HG03558 (cell line): ENCODE results near the gene RNF112.
"Not testable (repeated sequence)": the region's sequence is repeated elsewhere in the genome, so short reads cannot be mapped to it uniquely, and the experiment has no call there.

Experiments used
- ATAC-seq: cut with Tn5 transposase; IDR thresholded peaks from one replicate; pipeline ENCODE4 v1.9.1; 2021; ENCODE audit warnings: moderate number of reproducible peaks; ENCODE audit not compliant: unreplicated experiment; ENCODE audit errors: extremely low read depth

Gene RNF112

DNA sequence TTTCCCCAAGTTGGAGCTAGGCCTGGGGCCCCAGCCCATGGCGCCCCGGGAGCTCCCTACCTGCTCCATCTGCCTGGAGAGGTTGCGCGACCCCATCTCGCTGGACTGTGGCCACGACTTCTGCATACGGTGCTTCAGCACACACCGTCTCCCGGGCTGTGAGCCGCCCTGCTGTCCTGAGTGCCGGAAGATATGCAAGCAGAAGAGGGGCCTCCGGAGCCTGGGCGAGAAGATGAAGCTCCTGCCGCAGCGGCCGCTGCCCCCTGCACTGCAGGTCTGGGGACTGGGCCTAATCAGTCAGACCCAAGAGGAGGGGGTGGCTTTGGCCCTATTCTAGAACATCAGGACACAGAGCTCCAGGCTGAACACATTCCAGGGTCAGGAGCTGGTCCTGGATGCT lies 1.5 kb downstream of the RNF112 start:
- no peak for ATAC-seq

DNA sequence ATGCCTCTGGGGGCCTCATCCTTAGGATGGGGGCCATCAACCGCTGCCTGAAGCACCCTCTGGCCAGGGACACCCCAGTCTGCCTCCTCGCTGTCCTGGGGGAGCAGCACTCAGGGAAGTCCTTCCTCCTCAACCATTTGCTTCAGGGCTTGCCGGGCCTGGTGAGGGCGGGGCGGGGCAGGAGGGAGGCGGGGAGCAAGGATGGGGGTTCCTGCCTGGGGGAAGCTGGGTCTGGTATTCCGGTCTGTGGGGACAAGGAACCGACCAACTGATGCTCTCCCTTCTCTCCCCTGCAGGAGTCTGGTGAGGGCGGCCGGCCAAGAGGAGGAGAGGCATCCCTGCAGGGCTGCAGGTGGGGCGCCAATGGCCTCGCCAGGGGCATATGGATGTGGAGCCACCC lies 2.0 kb downstream of the RNF112 start:
- no peak for ATAC-seq

DNA sequence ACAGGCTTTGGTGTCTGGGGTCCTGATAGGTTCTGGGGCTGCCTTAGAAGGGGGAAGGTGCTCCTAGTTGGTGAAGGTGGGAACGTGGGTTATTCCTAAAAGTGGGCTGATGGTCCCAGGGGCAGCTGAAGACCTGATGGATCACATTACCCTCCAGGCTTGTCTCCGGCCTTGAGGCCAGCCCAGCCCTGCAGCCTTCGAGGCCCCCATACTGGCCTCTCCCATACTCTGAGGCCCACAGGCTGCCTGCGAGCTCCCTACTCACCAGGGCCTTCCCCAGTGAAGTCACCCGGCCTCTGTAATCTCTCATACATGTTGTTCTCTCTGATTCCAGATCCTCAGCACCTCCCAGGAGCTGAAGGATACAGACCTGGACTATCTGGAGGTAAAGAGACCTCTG lies 2.7 kb downstream of the RNF112 start:
- no peak for ATAC-seq

DNA sequence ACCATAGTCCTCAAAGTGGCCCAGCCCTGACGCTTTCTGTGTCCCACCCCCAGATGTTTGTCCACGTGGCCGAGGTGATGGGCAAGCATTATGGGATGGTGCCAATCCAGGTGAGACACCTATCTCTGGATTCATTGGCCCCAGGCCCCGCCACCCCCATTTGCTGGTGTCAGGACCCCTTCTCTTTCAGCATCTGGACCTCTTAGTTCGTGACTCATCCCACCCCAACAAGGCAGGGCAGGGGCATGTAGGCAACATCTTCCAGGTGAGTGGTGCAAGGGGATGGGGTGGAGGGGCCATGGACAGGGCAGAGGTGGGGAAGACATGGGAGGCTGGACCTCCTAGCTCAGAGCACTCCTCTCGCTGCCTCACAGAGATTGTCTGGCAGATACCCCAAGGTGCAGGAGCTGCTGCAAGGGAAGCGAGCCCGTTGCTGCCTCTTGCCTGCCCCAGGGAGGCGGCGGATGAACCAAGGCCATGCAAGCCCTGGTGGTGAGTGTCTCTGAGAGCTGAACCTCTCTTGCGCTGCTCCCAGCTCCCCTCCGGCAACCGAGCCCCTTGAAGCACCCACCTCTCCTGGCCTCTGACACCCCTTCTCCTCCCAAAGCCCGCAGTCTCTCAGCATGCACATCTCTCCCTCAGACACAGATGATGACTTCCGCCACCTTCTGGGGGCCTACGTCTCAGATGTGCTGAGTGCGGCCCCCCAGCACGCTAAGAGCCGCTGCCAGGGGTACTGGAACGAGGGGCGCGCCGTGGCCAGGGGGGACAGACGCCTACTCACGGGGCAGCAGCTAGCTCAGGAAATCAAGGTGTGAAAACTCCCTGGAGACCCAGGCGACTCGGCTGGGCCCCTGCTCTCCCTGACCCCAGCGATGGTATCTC lies 3.6 kb downstream of the RNF112 start:
- no peak for ATAC-seq

DNA sequence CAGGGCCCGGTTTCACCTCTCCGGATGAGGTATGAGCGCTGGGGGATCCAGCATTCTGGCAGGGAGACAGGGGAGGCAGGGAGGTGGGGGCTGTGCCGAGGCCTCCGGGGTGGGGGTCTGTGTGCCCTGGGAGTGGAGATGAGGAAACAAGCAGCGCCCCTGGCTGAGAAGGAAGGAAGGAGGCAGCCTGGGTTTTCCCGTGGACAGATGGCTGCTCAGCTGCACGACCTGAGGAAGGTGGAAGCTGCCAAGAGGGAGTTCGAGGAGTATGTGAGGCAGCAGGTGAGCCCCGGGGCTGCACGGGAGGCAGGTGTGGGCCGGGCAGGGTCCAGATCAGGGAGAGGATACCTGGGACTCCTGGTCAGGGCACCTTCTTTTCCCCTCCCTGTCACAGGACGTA lies 4.3 kb downstream of the RNF112 start:
- ATAC-seq = no peak

DNA sequence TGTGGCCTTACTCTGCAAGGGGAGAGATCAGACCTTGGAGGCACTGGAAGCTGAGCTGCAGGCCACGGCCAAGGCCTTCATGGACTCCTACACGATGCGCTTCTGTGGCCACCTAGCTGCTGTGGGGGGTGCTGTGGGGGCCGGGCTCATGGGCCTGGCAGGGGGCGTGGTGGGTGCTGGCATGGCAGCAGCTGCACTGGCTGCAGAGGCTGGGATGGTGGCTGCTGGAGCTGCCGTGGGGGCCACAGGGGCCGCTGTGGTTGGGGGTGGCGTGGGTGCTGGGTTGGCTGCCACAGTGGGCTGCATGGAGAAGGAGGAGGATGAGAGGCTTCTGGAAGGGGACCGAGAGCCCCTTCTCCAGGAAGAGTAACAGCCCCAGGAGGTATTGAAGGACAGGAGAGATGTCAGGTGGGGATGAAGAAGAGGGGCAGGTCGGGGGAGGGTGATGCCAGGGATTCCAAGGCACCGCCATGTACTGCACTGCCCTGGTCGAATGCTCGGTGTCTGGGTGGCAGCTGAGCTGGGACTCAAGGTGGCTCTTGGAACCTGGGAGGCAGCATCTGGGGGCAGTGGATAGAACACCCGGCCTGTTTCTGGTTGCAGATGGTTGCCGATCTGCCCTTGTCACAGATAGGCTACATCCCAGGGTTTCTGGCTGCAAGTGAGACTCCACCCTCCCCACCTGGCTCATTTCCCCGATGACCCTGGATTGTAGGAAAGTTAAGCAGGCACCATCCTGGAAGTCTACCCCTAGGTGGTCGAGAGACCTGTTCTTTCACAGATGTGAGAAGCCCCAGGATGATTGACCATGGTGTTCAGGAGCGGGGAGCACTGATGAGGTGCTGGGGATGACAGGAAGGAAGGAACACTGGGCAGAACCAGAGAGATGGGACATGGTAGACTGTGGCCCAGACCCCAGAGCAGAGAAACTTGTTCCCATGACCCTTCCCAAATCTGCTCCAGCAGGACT lies 5.1 kb downstream of the RNF112 start:
- ATAC-seq = no peak

DNA sequence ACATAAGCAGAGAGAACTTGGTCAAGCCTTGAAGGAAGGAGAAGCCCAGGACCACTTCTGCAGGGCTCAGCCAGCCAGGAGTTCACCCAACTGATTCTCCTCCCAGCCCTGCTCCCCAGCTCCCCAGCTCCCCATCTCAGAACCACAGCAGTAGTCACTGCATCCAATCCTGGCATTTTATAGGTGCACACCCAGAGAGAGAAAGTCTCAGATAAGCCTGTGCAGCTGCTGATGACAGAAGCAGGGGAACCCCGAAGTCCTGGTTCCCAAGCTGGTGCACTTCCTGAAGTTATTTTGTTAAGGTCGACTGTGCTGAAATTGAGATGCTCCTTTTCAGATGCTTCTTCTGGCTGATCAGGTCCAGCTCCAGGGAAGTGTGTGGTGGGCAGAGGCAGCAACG lies 6.6 kb downstream of the RNF112 start:
- ATAC-seq = no peak

DNA sequence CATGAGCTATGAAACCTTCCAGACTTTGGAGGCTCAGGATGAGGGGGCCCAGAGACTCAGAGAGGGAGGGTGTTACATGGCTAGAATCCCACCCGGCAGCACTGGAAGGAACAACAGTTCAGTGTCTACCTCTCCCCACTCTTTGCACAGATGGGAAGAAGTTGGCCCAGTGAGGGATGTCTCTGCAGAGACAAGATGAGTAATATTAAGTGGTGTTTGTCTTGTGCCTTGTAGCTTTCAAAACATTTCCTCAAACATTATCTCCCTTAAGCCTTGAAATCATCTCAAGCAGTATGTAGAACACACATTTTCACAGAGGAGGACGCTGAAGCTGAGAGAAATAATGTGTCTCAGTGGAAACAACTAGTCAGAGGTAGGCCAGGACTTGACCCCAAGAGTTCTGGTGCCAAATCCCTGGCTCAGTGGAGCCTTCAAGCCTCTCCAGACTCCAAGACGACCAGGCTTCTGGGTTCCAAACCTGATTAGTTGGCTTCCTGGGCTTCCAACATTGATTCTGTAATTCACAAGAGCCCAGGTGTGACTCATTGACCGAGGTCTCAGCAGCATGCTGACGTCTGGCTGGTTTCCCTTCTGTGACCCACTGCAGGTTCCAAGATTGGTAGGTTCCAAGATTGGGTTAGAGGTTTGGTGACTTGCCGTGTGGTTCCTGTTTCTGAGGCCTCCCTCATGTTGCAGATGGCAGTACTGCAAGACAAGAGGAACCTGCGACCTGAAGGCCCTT lies 7.4 kb downstream of the RNF112 start:
- ATAC-seq = no peak

DNA sequence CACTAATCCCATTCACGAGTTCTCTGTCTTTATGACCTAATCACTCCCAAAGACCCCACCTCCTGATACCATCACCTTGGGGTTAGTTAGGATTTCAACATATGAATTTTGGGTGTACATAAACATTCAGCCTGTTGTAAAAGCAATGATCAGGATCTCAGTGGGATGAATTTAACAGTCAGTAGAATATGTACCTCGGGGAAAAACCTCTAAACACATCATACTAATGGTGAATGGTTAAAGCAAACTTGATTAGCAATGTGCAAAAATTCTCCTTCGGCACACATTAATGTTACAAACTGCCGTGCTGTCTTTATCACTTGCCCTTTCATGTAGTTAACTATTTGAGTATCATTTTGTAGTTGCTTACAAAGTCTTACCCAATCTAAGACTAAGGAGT lies 10.2 kb downstream of the RNF112 start:
- no peak for ATAC-seq

DNA sequence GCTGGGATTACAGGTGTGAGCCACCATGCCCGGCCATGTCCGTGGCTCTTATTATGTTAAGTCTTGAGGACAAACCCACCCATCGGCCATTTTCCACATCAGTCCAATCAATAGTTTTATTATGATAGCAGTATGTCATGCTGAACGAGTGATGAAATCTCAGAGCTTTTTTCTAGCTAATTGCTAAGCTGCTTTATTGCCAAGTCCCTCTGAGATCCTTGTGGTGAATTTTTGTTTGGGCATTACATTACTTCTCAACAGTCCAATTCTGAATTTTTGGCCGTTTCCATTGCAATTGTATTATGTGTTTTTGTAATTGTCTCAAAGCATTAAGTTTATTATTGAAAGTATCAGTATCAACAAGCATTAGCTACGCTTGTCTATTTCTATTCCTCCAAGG lies 10.9 kb downstream of the RNF112 start:
- no peak for ATAC-seq

DNA sequence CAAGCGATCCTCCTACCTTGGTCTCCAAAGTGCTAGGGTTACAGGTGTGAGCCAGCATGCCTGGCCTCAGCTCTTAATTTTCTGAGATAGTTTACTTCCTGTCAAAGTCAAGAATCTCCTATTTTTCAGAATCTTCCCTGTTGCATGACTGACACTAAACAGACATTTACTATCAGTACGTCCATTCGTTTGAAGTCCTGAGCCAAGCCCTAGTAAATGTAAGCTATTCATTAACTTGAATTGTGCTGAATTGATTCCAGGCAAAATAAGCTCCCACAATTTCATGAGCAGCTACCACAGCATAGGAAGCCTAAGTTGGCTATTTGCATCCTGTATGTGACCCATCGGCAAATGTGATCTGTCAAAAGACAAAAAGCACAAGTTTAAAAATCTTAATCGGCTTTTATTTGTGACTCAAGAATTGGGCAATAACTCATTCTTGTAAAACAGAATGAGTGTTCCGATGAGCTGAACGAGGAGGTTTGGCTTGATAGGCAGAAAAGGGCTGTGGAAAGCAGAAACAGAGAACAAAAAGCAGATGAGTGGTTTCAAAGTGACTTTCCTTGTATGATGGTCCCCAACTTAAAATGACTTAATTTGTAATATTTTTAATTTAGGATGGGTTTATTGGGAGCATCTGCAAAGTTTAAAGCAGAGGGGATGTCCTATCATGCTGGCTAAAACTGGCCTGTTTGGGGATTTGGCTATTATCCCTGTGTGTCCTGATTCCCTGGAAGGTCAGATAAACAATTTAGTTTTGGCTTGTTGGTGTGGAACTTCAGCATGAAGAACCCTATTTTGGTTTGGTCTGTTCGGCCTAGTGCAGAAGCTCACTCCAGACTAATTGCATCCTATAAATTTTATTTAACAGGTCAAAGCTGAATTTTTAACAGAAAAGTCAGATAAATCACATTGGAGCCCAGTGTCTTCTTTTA lies 14.2 kb downstream of the RNF112 start:
- no peak for ATAC-seq

DNA sequence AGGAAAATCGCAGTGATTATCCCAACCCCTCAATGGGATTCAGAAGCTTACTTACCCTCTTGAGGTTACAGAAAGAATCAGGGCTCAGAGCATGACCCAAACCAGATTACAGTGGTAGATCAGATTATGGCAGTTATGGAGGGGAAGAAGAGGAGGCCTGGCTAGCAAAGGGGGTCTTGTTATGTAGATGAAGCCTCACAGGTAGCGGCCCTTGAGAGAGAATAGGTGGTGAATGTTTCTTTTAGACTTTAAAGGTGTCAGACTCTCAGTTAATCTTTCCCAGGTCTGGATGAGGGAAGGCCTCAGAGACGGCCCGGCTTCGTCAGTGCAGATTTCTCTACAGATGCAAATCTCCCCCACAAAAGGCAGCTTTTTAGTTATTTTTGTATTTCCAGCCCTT lies 15.6 kb downstream of the RNF112 start:
- no peak for ATAC-seq

DNA sequence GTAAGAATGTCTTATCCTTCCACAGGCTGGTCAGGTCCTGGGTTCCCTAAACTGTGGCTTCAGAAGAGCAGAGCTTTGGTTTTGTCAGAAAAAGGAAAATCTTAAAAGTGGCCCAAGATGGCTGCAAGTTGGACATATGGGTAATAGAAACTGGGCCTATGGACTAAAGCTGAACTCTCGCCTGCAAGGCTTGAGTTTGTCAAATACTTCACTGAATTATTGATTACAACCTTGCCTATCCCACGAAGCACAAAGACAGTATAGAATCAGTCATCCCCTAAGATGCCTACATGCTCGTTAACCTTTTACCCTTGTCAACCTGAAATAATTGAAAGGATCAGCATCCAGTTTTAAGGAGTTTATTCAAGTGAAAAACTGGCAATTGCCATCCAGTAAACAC lies 20.7 kb downstream of the RNF112 start:
- ATAC-seq = no peak

DNA sequence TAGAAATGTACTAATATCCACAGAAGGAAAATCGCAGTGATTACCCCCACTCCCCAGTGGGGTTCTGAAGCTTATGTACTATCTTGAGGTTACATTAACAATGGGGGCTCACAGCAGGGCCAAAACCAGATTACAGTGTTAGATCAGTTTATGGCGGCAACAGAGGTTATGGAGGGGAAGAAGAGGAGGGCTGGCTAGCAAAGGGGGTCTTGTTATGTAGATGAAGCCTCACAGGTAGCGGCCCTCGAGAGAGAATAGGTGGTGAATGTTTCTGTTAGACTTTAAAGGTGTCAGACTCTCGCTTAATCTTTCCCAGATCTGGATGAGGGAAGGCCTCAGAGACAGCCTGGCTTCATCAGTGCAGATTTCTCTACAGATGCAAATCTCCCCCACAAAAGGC lies 22.2 kb downstream of the RNF112 start:
- ATAC-seq = no peak

DNA sequence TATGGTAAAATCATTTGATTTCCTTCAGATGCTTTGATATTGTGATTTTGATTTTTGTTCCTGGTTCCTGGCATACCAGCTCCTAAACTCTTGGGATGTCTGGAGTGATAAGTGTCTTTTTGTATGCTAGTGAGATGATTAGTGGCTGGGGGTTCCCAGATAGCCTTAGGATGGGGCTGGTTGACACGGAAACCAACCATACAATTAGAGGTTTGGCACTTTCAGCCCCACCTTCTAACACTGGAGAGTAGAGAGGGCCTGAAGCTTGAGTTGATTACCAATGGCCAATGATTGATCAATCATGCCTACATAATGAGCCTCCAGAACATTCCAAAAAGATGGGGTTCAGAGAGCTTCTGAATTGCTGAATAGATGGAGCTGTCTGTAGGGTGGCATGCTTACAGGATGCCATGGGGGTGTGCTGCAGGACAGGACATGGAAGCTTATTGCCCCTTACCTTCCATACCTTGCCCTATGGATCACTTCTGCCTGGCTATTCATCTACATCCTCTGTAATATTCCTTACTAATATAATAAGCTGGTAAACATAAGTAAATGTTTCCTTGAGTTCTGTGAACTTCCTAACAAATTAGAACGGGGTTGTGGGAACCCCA lies 22.8 kb downstream of the RNF112 start:
- ATAC-seq = no peak

DNA sequence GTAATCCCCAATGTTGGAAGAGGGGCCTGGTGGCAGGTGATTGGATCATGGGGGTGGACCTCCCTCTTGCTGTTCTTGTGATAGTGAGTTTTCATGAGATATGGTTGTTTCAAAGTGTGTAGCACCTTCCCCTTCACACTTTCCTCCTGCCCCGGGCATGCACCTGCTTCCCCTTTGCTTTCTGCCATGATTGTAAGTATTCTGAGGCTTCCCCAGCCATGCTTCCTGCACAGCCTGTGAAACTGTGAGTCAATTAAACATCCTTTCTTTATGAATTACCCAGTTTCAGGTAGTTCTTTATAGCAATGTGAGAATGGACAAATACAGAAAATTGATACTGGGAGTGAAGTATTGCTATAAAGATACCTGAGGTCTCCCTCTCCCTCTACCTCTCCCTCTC lies 29.4 kb downstream of the RNF112 start:
- ATAC-seq = no peak

DNA sequence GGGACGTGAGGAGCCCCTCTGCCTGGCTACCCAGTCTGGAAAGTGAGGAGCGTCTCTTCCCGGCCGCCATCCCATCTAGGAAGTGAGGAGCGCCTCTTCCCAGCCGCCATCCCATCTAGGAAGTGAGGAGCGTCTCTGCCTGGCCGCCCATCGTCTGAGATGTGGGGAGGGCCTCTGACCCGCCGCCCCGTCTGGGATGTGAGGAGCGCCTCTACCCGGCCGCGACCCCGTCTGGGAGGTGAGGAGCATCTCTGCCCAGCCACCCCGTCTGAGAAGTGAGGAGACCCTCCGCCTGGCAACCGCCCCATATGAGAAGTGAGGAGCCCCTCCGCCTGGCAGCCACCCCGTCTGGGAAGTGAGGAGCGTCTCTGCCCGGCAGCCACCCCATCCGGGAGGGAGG lies 30.3 kb downstream of the RNF112 start:
- not testable (repeated sequence) for ATAC-seq

DNA sequence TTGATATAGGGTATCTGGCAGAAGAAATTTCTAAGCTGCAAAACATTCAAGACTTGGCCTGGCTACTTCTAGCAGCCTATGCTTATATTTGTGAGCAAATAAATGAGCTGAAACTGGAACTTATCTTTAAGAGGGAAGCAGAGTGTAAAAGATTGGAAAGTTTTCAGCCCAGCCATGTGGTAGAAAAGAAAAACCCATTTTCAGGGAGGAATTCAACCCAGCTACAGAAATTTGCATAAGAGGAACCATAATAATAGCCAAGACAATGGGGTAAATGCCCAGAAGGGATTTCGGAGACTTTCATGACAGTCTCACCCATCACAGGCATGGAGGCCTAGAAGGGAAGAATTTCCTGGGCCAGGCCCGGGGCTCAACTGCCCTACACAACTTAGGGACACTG lies 31.7 kb downstream of the RNF112 start:
- no peak for ATAC-seq

DNA sequence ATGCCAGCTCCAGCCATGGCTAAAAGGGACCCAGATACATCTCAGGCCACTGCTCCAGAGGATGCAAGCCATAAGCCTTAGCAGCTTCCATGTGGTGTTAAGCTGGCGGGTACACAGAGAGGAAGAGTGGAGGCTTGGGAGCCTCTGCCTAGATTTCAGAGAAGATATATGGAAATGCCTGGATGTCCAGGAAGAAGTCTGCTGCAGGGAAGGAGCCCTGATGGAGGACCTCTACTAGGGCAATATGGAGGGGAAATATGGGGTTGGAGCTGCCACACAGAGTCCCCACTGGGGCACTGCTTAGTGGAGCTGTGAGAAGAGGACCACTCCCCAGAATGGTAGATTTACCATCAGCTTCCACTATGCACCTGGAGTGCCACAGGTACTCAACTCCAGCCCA lies 32.1 kb downstream of the RNF112 start:
- no peak for ATAC-seq
